Ovary (tissue), 9 donors: ENCODE data around the gene SUN1. TPM values are rescaled to one million over a fixed set of nuclear protein-coding genes. Genes with fewer than 3 reads are reported as not detected.

ENCODE experiments used
- DNase-seq, 5 donors: peaks; one replicate each; pipeline ENCODE4 v3.0.0-alpha.2; 2019 to 2020
- H3K27ac ChIP-seq, 2 donors: fragments of 200-600 bp; one replicate each; pipeline versions ENCODE4 v1.5.1 to v1.8.0; 2019 to 2022
- H3K27me3 ChIP-seq: fragments of 200-600 bp; one replicate; pipeline ENCODE4 v1.8.0; 2022
- H3K36me3 ChIP-seq: fragments of 200-600 bp; sonication (generic); one replicate; pipeline ENCODE4 v1.5.1; 2019
- H3K4me1 ChIP-seq: one replicate; pipeline ENCODE4 v1.8.1; 2013; ENCODE audit warnings: mild to moderate bottlenecking, moderate library complexity; ENCODE audit not compliant: insufficient read depth
- H3K4me3 ChIP-seq: fragments of 200-600 bp; sonication (generic); one replicate; pipeline ENCODE4 v1.5.1; 2017
- H3K9me3 ChIP-seq, 2 donors: fragments of 200-600 bp in 1 of 2; sonication (generic) in 1 of 2; one replicate each; pipeline versions ENCODE4 v1.5.1 to v1.8.1; 2013 to 2019; ENCODE audit warnings: mild to moderate bottlenecking in 1 of 2, moderate library complexity in 1 of 2
- EP300 ChIP-seq: sonication (generic); formaldehyde crosslinking; IDR thresholded peaks from one replicate; pipeline ENCODE4 v1.6.1; 2017; ENCODE audit warnings: antibody characterized with exemption
- POLR2A ChIP-seq: fragments of 450-650 bp; IDR thresholded peaks from one replicate; pipeline ENCODE4 v1.6.1; 2017; ENCODE audit warnings: antibody characterized with exemption, mild to moderate bottlenecking, moderate library complexity
- WGBS, 3 donors: extraction: QIAGEN DNeasy Blood & Tissue Kit in 1 of 3; methylation state at CpG; one replicate each; pipeline versions ENCODE4 v1.1.5 to v1.1.7; 2013 to 2017; 5-methylcytosine and 5-hydroxymethylcytosine counted together
- intact Hi-C, 4 donors: fragments of 100-400 bp; cut with DNase I; formaldehyde crosslinking; loops; one replicate each; pipeline versions ENCODE4 v1.11.0 to v1.15.1; 2022 to 2023
- polyA plus RNA-seq, 2 donors: library from polyadenylated mRNA; stranded (reverse); fragments of 200-250 nt in 1 of 2; fragments of 350-450 nt in 1 of 2; fragmentation: Illumina TruSeq in 1 of 2; extraction: RNeasy Lipid Tissue Mini Kit (QIAGEN cat#74804) in 1 of 2; gene quantifications; one replicate each; pipeline ENCODE4 v1.2.3, GENCODE V29; 2013 to 2014
- total RNA-seq, 7 donors: library from RNA; depleted of rRNA in 2 of 7; stranded (reverse); fragments of >200 nt in 2 of 7; fragmentation: NEBNext Ultra II Directional in 3 of 7; extraction: Animal tissue kit (Norgen Biotek cat#: 25700) in 3 of 7; gene quantifications; one replicate each; pipeline versions ENCODE4 v1.1.0 to v1.2.4, GENCODE V29; 2016 to 2023
- TF ChIP-seq, protein P1 (sequence below), 3 donors: fragments of 450-650 bp in 2 of 3; fragments of 200-600 bp in 1 of 3; IDR thresholded peaks; one replicate each; pipeline versions ENCODE4 v1.5.1 to v1.8.0; 2016 to 2022; ENCODE audit warnings: antibody characterized with exemption in 3 of 3, mild to moderate bottlenecking in 1 of 3
- donor health status: DM: no; HTN: no; CAD: no; lungs with moderate emphysema.
- donor health status: DM: no; HTN: no; CAD: no.
- donor health status: Bipolar disorder and iron deficiency.
- donor health status: DM: yes; HTN: yes; CAD: no.
- donor health status: DM: no; HTN: no; CAD: no.
- donor health status: DM: yes; HTN: yes; CAD: no.

Gene SUN1
- total and polyA plus RNA-seq, 9 donors = 100 to 196 (median 143) TPM

GRCh38 chr7:854118-854775, 22.0 kb downstream of the SUN1 start:
- DNase-seq = no peak
- no peak overlapping the region for H3K27ac ChIP-seq
- no peaks in the 10 kb centered on the region for H3K9me3 ChIP-seq
- intact Hi-C loops = no loop called here
- no peak overlapping the region for H3K4me3 ChIP-seq
- TF ChIP-seq EP300 = no peak
- TF ChIP-seq, protein P1, sequence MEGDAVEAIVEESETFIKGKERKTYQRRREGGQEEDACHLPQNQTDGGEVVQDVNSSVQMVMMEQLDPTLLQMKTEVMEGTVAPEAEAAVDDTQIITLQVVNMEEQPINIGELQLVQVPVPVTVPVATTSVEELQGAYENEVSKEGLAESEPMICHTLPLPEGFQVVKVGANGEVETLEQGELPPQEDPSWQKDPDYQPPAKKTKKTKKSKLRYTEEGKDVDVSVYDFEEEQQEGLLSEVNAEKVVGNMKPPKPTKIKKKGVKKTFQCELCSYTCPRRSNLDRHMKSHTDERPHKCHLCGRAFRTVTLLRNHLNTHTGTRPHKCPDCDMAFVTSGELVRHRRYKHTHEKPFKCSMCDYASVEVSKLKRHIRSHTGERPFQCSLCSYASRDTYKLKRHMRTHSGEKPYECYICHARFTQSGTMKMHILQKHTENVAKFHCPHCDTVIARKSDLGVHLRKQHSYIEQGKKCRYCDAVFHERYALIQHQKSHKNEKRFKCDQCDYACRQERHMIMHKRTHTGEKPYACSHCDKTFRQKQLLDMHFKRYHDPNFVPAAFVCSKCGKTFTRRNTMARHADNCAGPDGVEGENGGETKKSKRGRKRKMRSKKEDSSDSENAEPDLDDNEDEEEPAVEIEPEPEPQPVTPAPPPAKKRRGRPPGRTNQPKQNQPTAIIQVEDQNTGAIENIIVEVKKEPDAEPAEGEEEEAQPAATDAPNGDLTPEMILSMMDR (IDR thresholded peaks at IDR 0.05) = no peak
- TF ChIP-seq POLR2A = no peak
- WGBS, 3 donors = 92 to 95% (median 92%) methylated on average over 32 of the region's 32 CpGs
- no peaks in the 10 kb centered on the region for H3K4me1 ChIP-seq
- no peaks in the 10 kb centered on the region for H3K36me3 ChIP-seq
- H3K27me3 ChIP-seq = no peaks in the 10 kb centered on the region

- WGBS, 3 donors = 87 to 94% (median 91%) methylated on average over 29 of the region's 29 CpGs
- no peaks in the 10 kb centered on the region for H3K9me3 ChIP-seq
- H3K27me3 ChIP-seq = no peaks in the 10 kb centered on the region
- H3K4me3 ChIP-seq = no peak overlapping the region
- TF ChIP-seq EP300 (no peak), POLR2A (no peak)
- TF ChIP-seq, protein P1 (IDR thresholded peaks at IDR 0.05) = no peak
- no peak overlapping the region for H3K27ac ChIP-seq
- no peaks in the 10 kb centered on the region for H3K36me3 ChIP-seq
- no peaks in the 10 kb centered on the region for H3K4me1 ChIP-seq
- intact Hi-C loops = no loop called here
- no peak for DNase-seq
Measured at GRCh38 chr7:855686-856369, 23.6 kb downstream of the SUN1 start.

GRCh38 chr7:856444-857095, 24.3 kb downstream of the SUN1 start:
- H3K27ac ChIP-seq = no peak overlapping the region
- H3K27me3 ChIP-seq = no peaks in the 10 kb centered on the region
- no peak for TF ChIP-seq EP300
- no peak for TF ChIP-seq POLR2A
- TF ChIP-seq, protein P1 (IDR thresholded peaks at IDR 0.05) = no peak
- 84 to 89% (median 87%) methylated on average over 30 of the region's 30 CpGs for WGBS, 3 donors
- H3K9me3 ChIP-seq = no peaks in the 10 kb centered on the region
- no peak overlapping the region for H3K4me3 ChIP-seq
- DNase-seq = no peak
- H3K4me1 ChIP-seq = no peaks in the 10 kb centered on the region
- no peaks in the 10 kb centered on the region for H3K36me3 ChIP-seq
- intact Hi-C loops = no loop called here

DNA sequence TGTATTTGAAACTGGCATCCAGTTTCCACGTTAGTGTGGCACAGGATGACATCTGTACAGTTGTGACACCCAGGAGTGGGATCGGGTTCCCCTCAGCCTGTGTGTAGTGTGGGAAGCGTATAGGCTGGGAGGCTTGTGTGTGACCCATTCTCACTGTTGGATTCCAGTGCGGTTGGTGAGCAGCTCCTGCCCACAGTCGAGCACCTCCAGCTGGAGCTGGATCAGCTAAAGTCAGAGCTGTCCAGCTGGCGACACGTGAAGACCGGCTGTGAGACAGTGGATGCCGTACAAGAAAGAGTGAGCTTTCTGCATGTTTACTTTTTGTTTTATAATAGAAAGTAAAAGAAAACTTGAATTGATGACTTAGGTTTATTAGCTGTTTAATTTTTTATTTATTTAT, 25.4 kb downstream of the SUN1 start:
- Histone ChIP-seq H3K36me3 (no peaks in the 10 kb centered on the region), H3K4me3 (no peak overlapping the region), H3K27ac (no peak overlapping the region), H3K4me1 (no peaks in the 10 kb centered on the region), H3K9me3 (no peaks in the 10 kb centered on the region), H3K27me3 (no peaks in the 10 kb centered on the region)
- 33 to 63% (median 42%) methylated on average over 9 of the region's 9 CpGs for WGBS, 3 donors
- intact Hi-C loops = no loop called here
- no peak for DNase-seq
- TF ChIP-seq EP300 = no peak
- TF ChIP-seq POLR2A = no peak
- TF ChIP-seq, protein P1 (IDR thresholded peaks at IDR 0.05) = no peak
